HCT116 (cell line): Measurements from ENCODE around the gene CDH13. TPM values are rescaled to one million over a fixed set of nuclear protein-coding genes. Genes with fewer than 3 reads are reported as not detected.

Source experiments
- ATAC-seq: fragments of 200-7000 bp; cut with Tn5 transposase; 2 replicates; pipeline ENCODE4 v1.9.1; 2020; ENCODE audit warnings: mild to moderate bottlenecking, moderate library complexity
- BruUV-seq: library from RNA; stranded (reverse); fragments of 400-500 nt; replicated peaks from 2 replicates; lab custom pipeline; 2021; lab: Mats Ljungman, UMichigan
- CTCF ChIA-PET: fragments of 300-600 bp; sonication (Branson Sonifier 250); formaldehyde crosslinking; loops from one replicate; lab custom pipeline; 2021; ENCODE audit warnings: antibody characterized with exemption; lab: Charles Lee
- POLR2A ChIA-PET: fragments of 300-600, 350-600 bp; sonication (Branson Sonifier 250); formaldehyde crosslinking; loops from one replicate; lab custom pipeline; 2021; ENCODE audit warnings: antibody characterized with exemption; lab: Charles Lee
- RAD21 ChIA-PET, 2 experiments: fragments of 300-600 bp; sonication (Branson Sonifier 250); formaldehyde crosslinking; loops; one replicate each; lab custom pipeline; 2023; ENCODE audit warnings: low total read pairs in 2 of 2; ENCODE audit not compliant: uncharacterized antibody in 2 of 2, unreplicated experiment in 2 of 2, low non-redundant PET in 1 of 2; lab: Charles Lee
- DNase-seq: peaks from one replicate; pipeline ENCODE4 v3.0.0-alpha.2; 2010; ENCODE audit warnings: low read depth, low spot score
- H2AFZ ChIP-seq: fragments of 200-600 bp; shearing (Covaris generic), sonication (generic); 2 replicates; pipeline ENCODE4 v1.6.1; 2017; ENCODE audit warnings: low read depth, mixed run types, mixed read lengths, antibody characterized with exemption, low read length; ENCODE audit not compliant: poor library complexity, severe bottlenecking
- H3K27ac ChIP-seq: 2 replicates; pipeline ENCODE4 v1.5.1; 2012; ENCODE audit warnings: low read depth, low read length
- H3K27me3 ChIP-seq: fragments of 200-600 bp; sonication (generic); 2 replicates; pipeline ENCODE4 v1.6.1; 2016; ENCODE audit warnings: mixed run types, low read length, mixed read lengths; ENCODE audit not compliant: insufficient read depth
- H3K36me3 ChIP-seq, 2 experiments: fragments of 200-500 bp in 1 of 2; fragments of 200-600 bp in 1 of 2; sonication (Bioruptor generic) in 1 of 2; sonication (generic) in 1 of 2; 2 replicates each; pipeline versions ENCODE4 v1.5.1 to v1.6.1; 2014 to 2016; ENCODE audit warnings: low read length in 2 of 2, inconsistent platforms in 1 of 2, mixed read lengths in 1 of 2, mixed run types in 1 of 2; ENCODE audit not compliant: insufficient read depth in 2 of 2, control insufficient read depth in 1 of 2
- H3K4me1 ChIP-seq, 2 experiments: fragments of 200-600 bp in 1 of 2; sonication (generic) in 1 of 2; 2 replicates each; pipeline versions ENCODE4 v1.5.1 to v1.6.1; 2012 to 2017; ENCODE audit warnings: low read length in 2 of 2, inconsistent platforms in 1 of 2, mild to moderate bottlenecking in 1 of 2, mixed read lengths in 1 of 2, mixed run types in 1 of 2, moderate library complexity in 1 of 2; ENCODE audit not compliant: insufficient read depth in 2 of 2, control insufficient read depth in 1 of 2
- H3K4me2 ChIP-seq: fragments of 200-600 bp; sonication (generic); 2 replicates; pipeline ENCODE4 v1.6.1; 2017; ENCODE audit warnings: mixed run types, low read length, mixed read lengths
- H3K4me3 ChIP-seq, 2 experiments: fragments of 200-600 bp in 1 of 2; sonication (generic) in 1 of 2; replicated peaks in 1 of 2; 2 replicates each; pipeline ENCODE4 v1.5.1; 2011 to 2016; ENCODE audit warnings: low read length in 2 of 2, control low read depth in 1 of 2, low read depth in 1 of 2, mild to moderate bottlenecking in 1 of 2, mixed read lengths in 1 of 2, mixed run types in 1 of 2
- H3K79me2 ChIP-seq: fragments of 200-600 bp; sonication (generic); 2 replicates; pipeline ENCODE4 v1.6.1; 2017; ENCODE audit warnings: mild to moderate bottlenecking, mixed run types, low read length, moderate library complexity, mixed read lengths; ENCODE audit not compliant: insufficient read depth
- H3K9ac ChIP-seq: fragments of 200-600 bp; sonication (generic); 2 replicates; pipeline ENCODE4 v1.6.1; 2016; ENCODE audit warnings: low read length, mixed read lengths
- H3K9me2 ChIP-seq: fragments of 200-600 bp; sonication (generic), shearing (Covaris generic); 2 replicates; pipeline ENCODE4 v1.6.1; 2017; ENCODE audit warnings: mixed run types, mild to moderate bottlenecking, moderate library complexity; ENCODE audit not compliant: insufficient read depth
- H3K9me3 ChIP-seq, 2 experiments: fragments of 200-500 bp in 1 of 2; fragments of 200-600 bp in 1 of 2; sonication (Bioruptor generic) in 1 of 2; sonication (generic) in 1 of 2; 2 replicates each; pipeline ENCODE4 v1.6.1; 2014 to 2017; ENCODE audit warnings: low read length in 2 of 2, mixed read lengths in 2 of 2, inconsistent platforms in 1 of 2, low read depth in 1 of 2, mild to moderate bottlenecking in 1 of 2, mixed run types in 1 of 2, moderate library complexity in 1 of 2; ENCODE audit not compliant: control insufficient read depth in 1 of 2, insufficient read depth in 1 of 2
- H4K20me1 ChIP-seq: fragments of 200-600 bp; sonication (generic), shearing (Covaris generic); 2 replicates; pipeline ENCODE4 v1.6.1; 2017; ENCODE audit warnings: mixed run types, mild to moderate bottlenecking, moderate library complexity; ENCODE audit not compliant: insufficient read depth
- ATF3 ChIP-seq: IDR thresholded peaks from 2 replicates; pipeline ENCODE4 v1.6.1; 2012
- CEBPB ChIP-seq: IDR thresholded peaks from 2 replicates; pipeline ENCODE4 v1.6.1; 2012; ENCODE audit warnings: low read depth
- EGR1 ChIP-seq: IDR thresholded peaks from 2 replicates; pipeline ENCODE4 v1.6.1; 2012; ENCODE audit warnings: low read depth
- EZH2 ChIP-seq: fragments of 200-600 bp; sonication (generic); IDR thresholded peaks from 2 replicates; pipeline ENCODE4 v1.6.1; 2017; ENCODE audit warnings: antibody characterized with exemption, mixed run types
- EZH2phosphoT487 ChIP-seq: fragments of 200-600 bp; IDR thresholded peaks from 2 replicates; pipeline ENCODE4 v1.6.1; 2018; ENCODE audit warnings: antibody characterized with exemption, borderline replicate concordance
- JUND ChIP-seq: IDR thresholded peaks from 2 replicates; pipeline ENCODE4 v1.6.1; 2012
- REST ChIP-seq: IDR thresholded peaks from 2 replicates; pipeline ENCODE4 v1.6.1; 2012; ENCODE audit warnings: low read depth
- SP1 ChIP-seq: IDR thresholded peaks from 2 replicates; pipeline ENCODE4 v1.6.1; 2012; ENCODE audit warnings: low read depth
- SRF ChIP-seq: IDR thresholded peaks from 2 replicates; pipeline ENCODE4 v1.6.1; 2012; ENCODE audit warnings: low read depth
- TCF7L2 ChIP-seq: IDR thresholded peaks from 2 replicates; pipeline ENCODE4 v1.7.0; 2011; ENCODE audit warnings: borderline replicate concordance, inconsistent platforms; ENCODE audit not compliant: insufficient read depth, insufficient read length; ENCODE audit errors: extremely low read depth
- YY1 ChIP-seq: IDR thresholded peaks from 2 replicates; pipeline ENCODE4 v1.6.1; 2011; ENCODE audit warnings: low read length, low read depth, moderate library complexity, mild to moderate bottlenecking; ENCODE audit not compliant: insufficient replicate concordance; ENCODE audit errors: extremely low read depth
- ZFX ChIP-seq: fragments of 450-650 bp; IDR thresholded peaks from 2 replicates; pipeline ENCODE4 v1.6.1; 2017
- intact Hi-C: fragments of 100-400 bp; cut with micrococcal nuclease; formaldehyde crosslinking; loops from 2 replicates; pipeline ENCODE4 v1.10.0; 2022
- total RNA-seq: library from RNA; stranded (reverse); gene quantifications from one replicate; pipeline ENCODE4 v1.2.1, GENCODE V29; 2021; ENCODE audit not compliant: unreplicated experiment
- TF ChIP-seq, protein P1 (sequence below): IDR thresholded peaks from 2 replicates; pipeline ENCODE4 v1.6.1; 2011; ENCODE audit warnings: mild to moderate bottlenecking, low read length, moderate library complexity; ENCODE audit not compliant: insufficient replicate concordance; ENCODE audit errors: extremely low read depth
- TF ChIP-seq, protein P2 (sequence below), 3 experiments: fragments of 200-600 bp in 1 of 3; sonication (generic) in 1 of 3; IDR thresholded peaks in 2 of 3; conservative IDR thresholded peaks in 1 of 3; 2 replicates each; pipeline ENCODE4 v1.5.1; 2012 to 2017; ENCODE audit warnings: low read depth in 2 of 3, low read length in 2 of 3, antibody characterized with exemption in 1 of 3, borderline replicate concordance in 1 of 3, control low read depth in 1 of 3, mild to moderate bottlenecking in 1 of 3, mixed read lengths in 1 of 3, mixed run types in 1 of 3, moderate library complexity in 1 of 3; ENCODE audit not compliant: insufficient read depth in 1 of 3

CDH13 gene
- total RNA-seq, 1 experiment from 2014 or later = not detected

GRCh38 chr16:82634955-82635610 lies 8.3 kb downstream of the CDH13 start (continued):
- no peak for TF ChIP-seq REST
- TF ChIP-seq ATF3 = no peak
- TF ChIP-seq EGR1 = no peak
- TF ChIP-seq, protein P1, sequence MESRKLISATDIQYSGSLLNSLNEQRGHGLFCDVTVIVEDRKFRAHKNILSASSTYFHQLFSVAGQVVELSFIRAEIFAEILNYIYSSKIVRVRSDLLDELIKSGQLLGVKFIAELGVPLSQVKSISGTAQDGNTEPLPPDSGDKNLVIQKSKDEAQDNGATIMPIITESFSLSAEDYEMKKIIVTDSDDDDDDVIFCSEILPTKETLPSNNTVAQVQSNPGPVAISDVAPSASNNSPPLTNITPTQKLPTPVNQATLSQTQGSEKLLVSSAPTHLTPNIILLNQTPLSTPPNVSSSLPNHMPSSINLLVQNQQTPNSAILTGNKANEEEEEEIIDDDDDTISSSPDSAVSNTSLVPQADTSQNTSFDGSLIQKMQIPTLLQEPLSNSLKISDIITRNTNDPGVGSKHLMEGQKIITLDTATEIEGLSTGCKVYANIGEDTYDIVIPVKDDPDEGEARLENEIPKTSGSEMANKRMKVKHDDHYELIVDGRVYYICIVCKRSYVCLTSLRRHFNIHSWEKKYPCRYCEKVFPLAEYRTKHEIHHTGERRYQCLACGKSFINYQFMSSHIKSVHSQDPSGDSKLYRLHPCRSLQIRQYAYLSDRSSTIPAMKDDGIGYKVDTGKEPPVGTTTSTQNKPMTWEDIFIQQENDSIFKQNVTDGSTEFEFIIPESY = no peak
- no peak for TF ChIP-seq EZH2
- no peak for TF ChIP-seq JUND

DNA sequence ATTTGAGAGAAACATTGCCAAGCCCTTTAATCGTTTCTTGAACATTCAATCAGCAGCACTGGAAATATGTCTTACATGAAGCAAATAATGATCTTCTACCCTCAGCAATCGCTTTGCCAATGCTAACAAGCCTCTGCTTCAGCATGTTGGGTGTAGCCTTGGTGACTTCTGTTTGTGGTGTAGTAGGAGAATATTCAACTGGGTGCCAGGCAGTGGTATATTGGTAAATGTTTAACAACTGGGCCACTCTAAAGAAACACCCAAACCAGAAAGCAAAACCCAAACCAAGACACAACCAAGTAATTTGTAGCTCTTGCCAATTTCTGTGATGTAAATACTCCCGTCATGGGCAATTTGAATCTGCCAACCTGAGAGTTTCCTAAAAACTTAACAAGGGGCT lies 9.7 kb downstream of the CDH13 start:
- no peak for ATAC-seq
- H3K9me3 ChIP-seq = no peaks in the 10 kb centered on the region
- TF ChIP-seq, protein P1 = no peak
- no peak for TF ChIP-seq JUND
- no peak for TF ChIP-seq EZH2phosphoT487
- TF ChIP-seq SP1 = no peak
- TF ChIP-seq YY1 = no peak
- TF ChIP-seq TCF7L2 = no peak
- no peak for TF ChIP-seq SRF
- no peak for TF ChIP-seq ZFX
- TF ChIP-seq, protein P2, sequence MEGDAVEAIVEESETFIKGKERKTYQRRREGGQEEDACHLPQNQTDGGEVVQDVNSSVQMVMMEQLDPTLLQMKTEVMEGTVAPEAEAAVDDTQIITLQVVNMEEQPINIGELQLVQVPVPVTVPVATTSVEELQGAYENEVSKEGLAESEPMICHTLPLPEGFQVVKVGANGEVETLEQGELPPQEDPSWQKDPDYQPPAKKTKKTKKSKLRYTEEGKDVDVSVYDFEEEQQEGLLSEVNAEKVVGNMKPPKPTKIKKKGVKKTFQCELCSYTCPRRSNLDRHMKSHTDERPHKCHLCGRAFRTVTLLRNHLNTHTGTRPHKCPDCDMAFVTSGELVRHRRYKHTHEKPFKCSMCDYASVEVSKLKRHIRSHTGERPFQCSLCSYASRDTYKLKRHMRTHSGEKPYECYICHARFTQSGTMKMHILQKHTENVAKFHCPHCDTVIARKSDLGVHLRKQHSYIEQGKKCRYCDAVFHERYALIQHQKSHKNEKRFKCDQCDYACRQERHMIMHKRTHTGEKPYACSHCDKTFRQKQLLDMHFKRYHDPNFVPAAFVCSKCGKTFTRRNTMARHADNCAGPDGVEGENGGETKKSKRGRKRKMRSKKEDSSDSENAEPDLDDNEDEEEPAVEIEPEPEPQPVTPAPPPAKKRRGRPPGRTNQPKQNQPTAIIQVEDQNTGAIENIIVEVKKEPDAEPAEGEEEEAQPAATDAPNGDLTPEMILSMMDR (IDR thresholded peaks at IDR 0.05 in 2 of 3, conservative IDR thresholded peaks at IDR 0.05 in 1 of 3; ENCODE audit: borderline replicate concordance in 1 of 3, insufficient read depth in 1 of 3, low read depth in 2 of 3, low read length in 2 of 3) = no peak
- no peak for TF ChIP-seq CEBPB

More for the DNA sequence above, 9.7 kb downstream of the CDH13 start:
- H4K20me1 ChIP-seq = no peaks in the 10 kb centered on the region
- no peak overlapping the region for H2AFZ ChIP-seq
- H3K4me3 ChIP-seq = no peak overlapping the region
- H3K36me3 ChIP-seq = no peaks in the 10 kb centered on the region
- no TSS peak for BruUV-seq
- intact Hi-C loops = loop anchor here (10.0 kb wide), 1 partner anchor 808 kb away; no protein-coding TSS in a partner anchor
- no peak overlapping the region for H3K9ac ChIP-seq
- ChIA-PET CTCF (no interaction called here), RAD21 (no interaction called here), POLR2A (no interaction called here)
- DNase-seq = no peak
- no peaks in the 10 kb centered on the region for H3K9me2 ChIP-seq
- H3K27me3 ChIP-seq = no peaks in the 10 kb centered on the region
- no peak overlapping the region for H3K27ac ChIP-seq
- H3K79me2 ChIP-seq = no peaks in the 10 kb centered on the region
- H3K4me2 ChIP-seq = no peak overlapping the region
- H3K4me1 ChIP-seq = no peaks in the 10 kb centered on the region
